ENCODE data around the gene LGALS16.
A peak's percentile ranks its signal among the peaks of the same experiment; 100 is the strongest.

- TF ChIP-seq TAF1 (IDR thresholded peaks at IDR 0.05; ENCODE audit: low read depth) (no peak), RAD21 (IDR thresholded peaks at IDR 0.05; ENCODE audit: low read depth) (peak; percentile 82), YY1 (IDR thresholded peaks at IDR 0.05; ENCODE audit: low read depth) (no peak), ZBTB7A (IDR thresholded peaks at IDR 0.05; ENCODE audit: low read depth) (no peak), MAX (IDR thresholded peaks at IDR 0.05) (no peak)
Measured at GRCh38 chr19:39671739-39672363, 16.1 kb downstream of the LGALS16 start.
